Measurements from ENCODE around the gene SF1.
A peak's percentile ranks its signal among the peaks of the same experiment; 100 is the strongest.

The SF1 gene, protein sequence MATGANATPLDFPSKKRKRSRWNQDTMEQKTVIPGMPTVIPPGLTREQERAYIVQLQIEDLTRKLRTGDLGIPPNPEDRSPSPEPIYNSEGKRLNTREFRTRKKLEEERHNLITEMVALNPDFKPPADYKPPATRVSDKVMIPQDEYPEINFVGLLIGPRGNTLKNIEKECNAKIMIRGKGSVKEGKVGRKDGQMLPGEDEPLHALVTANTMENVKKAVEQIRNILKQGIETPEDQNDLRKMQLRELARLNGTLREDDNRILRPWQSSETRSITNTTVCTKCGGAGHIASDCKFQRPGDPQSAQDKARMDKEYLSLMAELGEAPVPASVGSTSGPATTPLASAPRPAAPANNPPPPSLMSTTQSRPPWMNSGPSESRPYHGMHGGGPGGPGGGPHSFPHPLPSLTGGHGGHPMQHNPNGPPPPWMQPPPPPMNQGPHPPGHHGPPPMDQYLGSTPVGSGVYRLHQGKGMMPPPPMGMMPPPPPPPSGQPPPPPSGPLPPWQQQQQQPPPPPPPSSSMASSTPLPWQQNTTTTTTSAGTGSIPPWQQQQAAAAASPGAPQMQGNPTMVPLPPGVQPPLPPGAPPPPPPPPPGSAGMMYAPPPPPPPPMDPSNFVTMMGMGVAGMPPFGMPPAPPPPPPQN

DNA sequence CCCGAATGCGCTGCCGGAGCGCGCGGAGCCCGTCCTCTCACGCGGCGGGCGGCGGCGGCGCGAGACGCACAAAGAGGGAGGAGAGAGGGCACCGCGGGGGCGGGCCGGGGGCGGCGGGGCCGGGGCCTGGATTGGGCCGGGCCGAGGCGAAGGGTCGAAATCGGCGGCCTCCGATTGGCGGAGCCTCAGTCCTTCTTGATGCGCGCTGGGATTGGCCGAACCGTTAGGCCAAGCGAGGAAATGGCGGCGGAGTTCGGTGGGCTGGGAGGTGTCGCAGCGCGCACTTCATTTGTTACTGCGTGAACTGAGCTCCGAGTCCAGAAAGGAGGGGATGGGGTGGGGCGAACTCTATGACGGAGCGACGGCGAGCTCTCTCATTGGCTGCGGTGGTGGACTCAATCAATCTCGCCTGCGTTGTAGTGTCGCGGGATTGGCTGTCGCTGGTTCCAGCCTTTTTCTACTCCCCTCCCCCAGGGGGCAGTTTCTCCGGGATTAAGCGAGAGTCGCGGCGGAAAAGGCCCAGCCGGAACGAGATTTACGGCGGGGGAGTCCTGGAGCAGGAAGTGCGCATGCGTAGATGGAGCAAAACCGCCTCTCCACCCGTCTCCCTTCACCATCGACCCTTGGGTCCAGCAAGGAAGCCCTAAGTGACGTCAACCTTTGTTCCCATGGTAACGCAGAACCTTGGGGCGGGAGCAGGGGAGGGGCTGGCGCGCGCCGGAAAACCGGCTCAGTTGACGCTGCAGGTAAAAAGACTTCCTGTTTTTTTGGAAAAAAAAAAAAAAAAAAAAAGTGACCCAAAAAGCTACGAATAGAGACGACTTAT is at the start of gene SF1:
TSS of gene SF1 (minus strand) at position 70 of the 826 bp plus-strand sequence. CDS start 150 bp downstream, outside the sequence.
- Histone ChIP-seq H3K4me3 (ENCODE audit: low read length) (peak within 1 kb of the TSS; percentile 91), H4K20me1 (ENCODE audit: insufficient read depth, low read length) (peaks cover 37% of the 10 kb centered on the region), H3K27me3 (ENCODE audit: low read depth, low read length) (no peaks in the 10 kb centered on the region), H3K27ac (ENCODE audit: low read length) (peak within 1 kb of the TSS; percentile 92), H3K79me2 (ENCODE audit: low read length) (peaks cover 52% of the 10 kb centered on the region), H3K36me3 (replicated peaks; ENCODE audit: low read depth, low read length) (peaks cover 40% of the 10 kb centered on the region), H2AFZ (ENCODE audit: low read depth, low read length) (peak within 1 kb of the TSS; percentile 61; the same call in 1 of the 2 replicates), H3K4me2 (ENCODE audit: low read length) (peak within 1 kb of the TSS; percentile 98), H3K9ac (ENCODE audit: low read length) (peak within 1 kb of the TSS; percentile 95), H3K4me1 (ENCODE audit: low read length) (peaks cover 41% of the 10 kb centered on the region), H3K9me3 (ENCODE audit: insufficient read depth, low read length) (no peaks in the 10 kb centered on the region)
- no peak for TF ChIP-seq EZH2phosphoT487 (IDR thresholded peaks at IDR 0.05; ENCODE audit: low read depth)
- TF ChIP-seq, protein P1, sequence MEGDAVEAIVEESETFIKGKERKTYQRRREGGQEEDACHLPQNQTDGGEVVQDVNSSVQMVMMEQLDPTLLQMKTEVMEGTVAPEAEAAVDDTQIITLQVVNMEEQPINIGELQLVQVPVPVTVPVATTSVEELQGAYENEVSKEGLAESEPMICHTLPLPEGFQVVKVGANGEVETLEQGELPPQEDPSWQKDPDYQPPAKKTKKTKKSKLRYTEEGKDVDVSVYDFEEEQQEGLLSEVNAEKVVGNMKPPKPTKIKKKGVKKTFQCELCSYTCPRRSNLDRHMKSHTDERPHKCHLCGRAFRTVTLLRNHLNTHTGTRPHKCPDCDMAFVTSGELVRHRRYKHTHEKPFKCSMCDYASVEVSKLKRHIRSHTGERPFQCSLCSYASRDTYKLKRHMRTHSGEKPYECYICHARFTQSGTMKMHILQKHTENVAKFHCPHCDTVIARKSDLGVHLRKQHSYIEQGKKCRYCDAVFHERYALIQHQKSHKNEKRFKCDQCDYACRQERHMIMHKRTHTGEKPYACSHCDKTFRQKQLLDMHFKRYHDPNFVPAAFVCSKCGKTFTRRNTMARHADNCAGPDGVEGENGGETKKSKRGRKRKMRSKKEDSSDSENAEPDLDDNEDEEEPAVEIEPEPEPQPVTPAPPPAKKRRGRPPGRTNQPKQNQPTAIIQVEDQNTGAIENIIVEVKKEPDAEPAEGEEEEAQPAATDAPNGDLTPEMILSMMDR (IDR thresholded peaks at IDR 0.05; ENCODE audit: low read depth, low read length): no peak

- Histone ChIP-seq H3K27me3 (ENCODE audit: low read depth, low read length) (no peaks in the 10 kb centered on the region), H3K27ac (ENCODE audit: low read length) (no peak overlapping the region), H2AFZ (ENCODE audit: low read depth, low read length) (no peak overlapping the region), H3K4me1 (ENCODE audit: low read length) (no peaks in the 10 kb centered on the region), H3K4me3 (ENCODE audit: low read length) (no peak overlapping the region), H3K79me2 (ENCODE audit: low read length) (no peaks in the 10 kb centered on the region), H4K20me1 (ENCODE audit: insufficient read depth, low read length) (no peaks in the 10 kb centered on the region), H3K9me3 (ENCODE audit: insufficient read depth, low read length) (no peaks in the 10 kb centered on the region), H3K9ac (ENCODE audit: low read length) (no peak overlapping the region), H3K36me3 (replicated peaks; ENCODE audit: low read depth, low read length) (no peaks in the 10 kb centered on the region), H3K4me2 (ENCODE audit: low read length) (no peak overlapping the region)
- TF ChIP-seq, protein P1 (IDR thresholded peaks at IDR 0.05; ENCODE audit: low read depth, low read length): no peak
- no peak for TF ChIP-seq EZH2phosphoT487 (IDR thresholded peaks at IDR 0.05; ENCODE audit: low read depth)
Measured at GRCh38 chr11:64827451-64827839, 49.1 kb upstream of the SF1 start.

DNA sequence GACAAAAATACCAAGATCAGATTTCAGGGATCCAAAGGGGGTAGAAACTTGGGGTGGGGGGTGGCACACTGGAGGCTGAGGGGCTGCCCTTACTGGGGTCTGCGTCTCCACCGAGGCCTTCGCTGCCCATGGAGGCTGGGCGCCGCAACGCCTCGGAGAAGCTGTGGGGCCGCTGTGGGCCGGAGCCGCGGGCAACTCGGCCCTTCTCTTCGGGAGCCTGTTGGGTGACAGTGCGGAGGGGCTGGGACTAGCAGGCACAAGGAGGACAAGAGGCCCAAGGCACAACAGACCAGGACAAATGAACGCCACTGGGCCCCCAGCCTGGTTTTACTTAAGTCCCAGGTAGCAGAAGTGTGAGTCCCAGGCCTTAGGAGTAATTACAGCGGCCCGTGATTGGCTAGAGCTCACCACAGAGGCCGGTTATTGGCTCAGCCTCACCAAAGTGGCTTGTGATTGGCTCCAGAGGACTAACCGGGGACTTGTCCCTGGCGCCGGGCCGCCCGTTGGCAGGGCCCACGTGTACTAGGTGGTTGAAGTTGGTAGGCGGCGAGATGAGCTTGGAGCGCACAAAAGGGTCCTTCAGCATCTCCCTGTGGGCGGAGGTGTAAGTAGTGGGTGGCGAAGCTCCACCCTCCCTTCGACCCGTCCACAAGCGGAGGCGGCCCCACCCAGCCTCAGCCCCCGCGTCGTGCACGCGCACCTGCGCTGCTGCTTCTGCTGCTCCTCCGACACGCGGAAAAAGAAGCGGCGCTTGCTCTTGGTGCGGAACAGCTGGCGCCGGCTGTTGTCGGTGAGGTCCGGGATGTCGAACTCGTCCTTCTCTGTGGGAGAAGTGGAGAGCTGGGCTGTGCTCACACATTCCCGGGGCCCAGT is 48.5 kb upstream of the SF1 start:
- Histone ChIP-seq H3K79me2 (ENCODE audit: low read length) (no peaks in the 10 kb centered on the region), H3K4me3 (ENCODE audit: low read length) (no peak overlapping the region), H3K27ac (ENCODE audit: low read length) (no peak overlapping the region), H3K36me3 (replicated peaks; ENCODE audit: low read depth, low read length) (no peaks in the 10 kb centered on the region), H3K4me1 (ENCODE audit: low read length) (no peaks in the 10 kb centered on the region), H3K4me2 (ENCODE audit: low read length) (no peak overlapping the region), H4K20me1 (ENCODE audit: insufficient read depth, low read length) (no peaks in the 10 kb centered on the region), H3K27me3 (ENCODE audit: low read depth, low read length) (no peaks in the 10 kb centered on the region), H3K9ac (ENCODE audit: low read length) (no peak overlapping the region), H2AFZ (ENCODE audit: low read depth, low read length) (no peak overlapping the region), H3K9me3 (ENCODE audit: insufficient read depth, low read length) (no peaks in the 10 kb centered on the region)
- TF ChIP-seq, protein P1 (IDR thresholded peaks at IDR 0.05; ENCODE audit: low read depth, low read length): no peak
- TF ChIP-seq EZH2phosphoT487 (IDR thresholded peaks at IDR 0.05; ENCODE audit: low read depth): no peak

Measured in OCI-LY3 (cell line).